ENCODE measurements around the gene SUMO2. TPM values are rescaled to one million over a fixed set of nuclear protein-coding genes. Genes with fewer than 3 reads are reported as not detected.
"Not testable (repeated sequence)": the region's sequence is repeated elsewhere in the genome, so short reads cannot be mapped to it uniquely, and the experiment has no call there.

SUMO2 gene
- total RNA-seq, 1 donor from 2014 or later: 214 TPM

GRCh38 chr17:75152523-75152921, 30.2 kb downstream of the SUMO2 start:
- intact Hi-C loops (cut with DNase I): loop anchor here (5.0 kb wide), 1 partner anchor 40 kb away; no protein-coding TSS in a partner anchor
- no peak for DNase-seq (ENCODE audit: low spot score)

- DNase-seq (ENCODE audit: low spot score): no peak
- intact Hi-C loops (cut with DNase I): loop anchor here (5.0 kb wide), 1 partner anchor 40 kb away; no protein-coding TSS in a partner anchor
These were observed 30.8 kb downstream of the SUMO2 start for GRCh38 chr17:75151930-75152329.

GRCh38 chr17:75147878-75148546, 34.7 kb downstream of the SUMO2 start:
- no peak for DNase-seq (ENCODE audit: low spot score)
- intact Hi-C loops (cut with DNase I): no loop called here

- DNase-seq (ENCODE audit: low spot score): no peak
- intact Hi-C loops (cut with DNase I): no loop called here
These were observed 36.2 kb downstream of the SUMO2 start for GRCh38 chr17:75146592-75146991.

GRCh38 chr17:75144816-75145512, 37.8 kb downstream of the SUMO2 start:
- no peak for DNase-seq (ENCODE audit: low spot score)
- intact Hi-C loops (cut with DNase I): no loop called here

GRCh38 chr17:75142236-75142971, 40.4 kb downstream of the SUMO2 start:
- intact Hi-C loops (cut with DNase I): no loop called here
- no peak for DNase-seq (ENCODE audit: low spot score)

GRCh38 chr17:75138519-75138918, 44.2 kb downstream of the SUMO2 start:
- DNase-seq (ENCODE audit: low spot score): no peak
- intact Hi-C loops (cut with DNase I): no loop called here

- intact Hi-C loops (cut with DNase I); DNase-seq (ENCODE audit: low spot score): not testable (repeated sequence)
These were observed 45.0 kb downstream of the SUMO2 start for GRCh38 chr17:75137762-75138161.

GRCh38 chr17:75135946-75136345, 46.8 kb downstream of the SUMO2 start:
- intact Hi-C loops (cut with DNase I): no loop called here
- no peak for DNase-seq (ENCODE audit: low spot score)

GRCh38 chr17:75135452-75135851, 47.3 kb downstream of the SUMO2 start:
- DNase-seq (ENCODE audit: low spot score): no peak
- intact Hi-C loops (cut with DNase I): no loop called here

- DNase-seq (ENCODE audit: low spot score); intact Hi-C loops (cut with DNase I): not testable (repeated sequence)
These were observed 49.0 kb downstream of the SUMO2 start for GRCh38 chr17:75133607-75134347.

GRCh38 chr17:75133001-75133400, 49.8 kb downstream of the SUMO2 start:
- intact Hi-C loops (cut with DNase I): no loop called here
- no peak for DNase-seq (ENCODE audit: low spot score)

- DNase-seq (ENCODE audit: low spot score); intact Hi-C loops (cut with DNase I): not testable (repeated sequence)
These were observed 50.5 kb downstream of the SUMO2 start for GRCh38 chr17:75132018-75133000.

- intact Hi-C loops (cut with DNase I): loop anchor here (2.0 kb wide), 1 partner anchor 71 kb away; no protein-coding TSS in a partner anchor
- DNase-seq (ENCODE audit: low spot score): peak; percentile 88
These were observed 51.3 kb downstream of the SUMO2 start, which contains the start of gene NT5C for GRCh38 chr17:75131278-75132017. Gene NT5C, minus strand, starts transcription at chr17:75131742. Its CDS starts 35 bp downstream, at chr17:75131707.

GRCh38 chr17:75130632-75131277, 52.0 kb downstream of the SUMO2 start:
- no peak for DNase-seq (ENCODE audit: low spot score)
- intact Hi-C loops (cut with DNase I): loop anchor here (2.0 kb wide), 1 partner anchor 70 kb away; no protein-coding TSS in a partner anchor

GRCh38 chr17:75130059-75130631, 52.6 kb downstream of the SUMO2 start:
- intact Hi-C loops (cut with DNase I): loop anchor here (2.0 kb wide), 1 partner anchor 69 kb away; no protein-coding TSS in a partner anchor
- no peak for DNase-seq (ENCODE audit: low spot score)

- no peak for DNase-seq (ENCODE audit: low spot score)
- intact Hi-C loops (cut with DNase I): no loop called here
These were observed 53.2 kb downstream of the SUMO2 start for GRCh38 chr17:75129576-75129975.

Measured in cardiac septum (tissue), 1 donor.